HG03565 (cell line): ENCODE results near the gene ATP2B2.

Experiments
- ATAC-seq: cut with Tn5 transposase; IDR thresholded peaks from one replicate; pipeline ENCODE4 v1.9.1; 2021; ENCODE audit warnings: mild to moderate bottlenecking, moderate library complexity; ENCODE audit not compliant: unreplicated experiment

The ATP2B2 gene

GRCh38 chr3:10512687-10513086 lies 7.3 kb upstream of the ATP2B2 start:
- no peak for ATAC-seq

- ATAC-seq = no peak
Measured at GRCh38 chr3:10511809-10512494, 6.6 kb upstream of the ATP2B2 start.

- ATAC-seq = no peak
Measured at GRCh38 chr3:10510743-10511432, 5.5 kb upstream of the ATP2B2 start.

GRCh38 chr3:10510086-10510742 lies 4.8 kb upstream of the ATP2B2 start:
- no peak for ATAC-seq

DNA sequence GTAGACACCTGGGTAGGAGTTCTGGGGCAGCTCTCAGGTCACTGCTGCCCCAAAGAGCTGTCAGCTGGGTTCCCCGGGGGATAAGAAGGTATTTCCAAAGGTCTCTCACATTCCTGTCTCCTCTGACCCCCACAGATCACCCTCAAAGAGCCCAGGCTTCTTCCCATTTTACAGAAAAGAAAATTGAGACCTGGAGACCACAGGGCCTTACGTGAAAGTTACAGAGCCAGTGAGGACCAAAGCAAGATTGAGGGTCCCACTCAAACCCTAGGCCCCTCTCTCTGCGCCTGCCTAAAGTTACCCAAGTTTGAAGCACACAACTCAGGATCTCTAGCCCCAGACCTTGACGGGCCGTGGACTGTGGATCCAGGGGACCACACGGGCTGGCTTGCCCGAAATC lies 3.9 kb upstream of the ATP2B2 start:
- ATAC-seq = no peak

- no peak for ATAC-seq
Measured at GRCh38 chr3:10508619-10509260, 3.4 kb upstream of the ATP2B2 start.

DNA sequence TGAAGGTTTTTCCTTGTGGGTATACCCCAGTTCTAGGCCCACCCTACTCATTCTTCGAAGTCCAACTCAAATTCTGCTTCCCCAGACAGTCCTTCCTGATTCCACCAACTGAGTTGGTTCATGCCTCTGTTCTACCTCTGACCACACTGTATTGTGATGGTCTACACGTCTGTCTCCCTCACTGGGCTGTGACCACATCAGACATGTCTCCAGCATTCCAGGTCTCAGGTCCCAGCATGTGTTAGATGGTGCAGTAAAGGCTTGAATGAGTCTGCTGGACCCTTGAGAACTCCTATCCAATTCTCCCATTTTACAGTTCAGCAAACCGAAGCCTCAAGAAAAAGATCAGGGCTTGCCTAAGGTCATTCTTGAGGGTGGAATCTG lies 2.8 kb upstream of the ATP2B2 start:
- ATAC-seq = no peak

GRCh38 chr3:10507331-10507730 lies 1.9 kb upstream of the ATP2B2 start:
- no peak for ATAC-seq

- ATAC-seq = no peak
Measured at GRCh38 chr3:10506696-10507095, 1.3 kb upstream of the ATP2B2 start.

DNA sequence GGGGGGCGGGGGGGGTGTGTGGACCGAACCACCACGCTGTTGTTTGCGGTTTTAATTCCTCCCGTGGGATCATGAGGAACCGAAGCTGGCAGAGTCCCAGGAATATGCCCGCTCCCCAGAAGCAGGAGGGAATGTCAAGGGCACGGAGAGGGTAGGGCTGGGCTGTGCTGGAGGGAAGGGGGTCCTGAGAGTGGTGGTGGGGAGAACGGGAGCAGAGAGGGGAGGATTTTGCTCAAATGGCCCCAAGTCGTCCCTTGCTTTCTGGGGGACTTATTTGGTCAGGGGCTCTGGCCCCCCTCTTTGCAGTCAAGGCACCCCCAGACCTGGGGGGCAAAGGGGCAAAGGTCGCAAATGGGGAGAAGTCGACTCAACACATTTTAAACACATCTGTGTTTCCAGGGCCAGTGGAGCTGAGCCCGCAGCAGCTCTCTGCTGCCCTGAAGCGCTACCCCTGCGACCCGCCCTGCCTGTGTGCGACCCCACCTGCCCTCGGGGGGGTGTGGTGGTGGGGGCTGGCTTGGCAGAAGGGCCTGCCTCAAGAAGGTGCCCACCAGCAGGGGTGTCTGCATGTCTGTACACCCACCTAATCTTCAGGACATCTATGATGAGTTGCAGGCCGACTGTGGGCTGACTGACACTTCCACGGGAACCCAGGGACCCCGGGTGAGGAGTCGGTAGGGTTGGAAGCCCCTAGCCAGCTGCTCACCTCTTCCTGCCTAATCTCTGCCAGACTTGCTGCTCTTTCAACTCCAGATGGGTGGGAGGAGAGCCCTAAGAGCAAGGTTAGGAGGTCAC lies 602 bp upstream of the ATP2B2 start:
- no peak for ATAC-seq

- ATAC-seq = no peak
Measured at GRCh38 chr3:10504171-10505049, 976 bp downstream of the ATP2B2 start.

DNA sequence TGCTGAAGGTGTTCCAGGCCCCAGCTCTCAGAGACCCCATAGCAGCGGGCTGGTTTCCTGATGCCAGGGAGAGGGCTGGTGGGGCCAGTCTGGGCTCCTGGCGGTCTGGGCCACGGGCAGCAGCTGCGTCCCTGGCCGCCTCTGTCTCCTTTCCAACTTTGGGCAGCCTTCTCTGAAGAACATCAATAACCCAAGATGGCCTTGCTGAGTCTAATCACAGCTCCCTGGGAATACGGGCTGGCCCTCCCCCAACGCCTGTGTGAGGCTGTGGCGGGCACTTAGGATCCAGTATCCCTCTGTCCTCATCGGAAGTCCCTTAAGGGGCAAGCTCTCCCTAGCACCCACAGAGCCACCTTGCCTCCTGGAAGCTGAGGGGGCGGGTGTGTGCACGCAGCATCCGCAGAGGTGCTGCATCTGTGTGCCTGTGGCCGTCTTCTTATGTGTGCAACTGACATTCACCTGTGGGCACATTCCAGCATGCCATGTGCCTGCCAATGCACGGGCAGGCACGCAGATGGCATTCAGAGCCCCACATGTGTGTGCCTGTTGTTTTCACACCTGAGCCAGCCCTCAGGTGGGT lies 2.1 kb downstream of the ATP2B2 start:
- ATAC-seq = no peak

GRCh38 chr3:10502185-10502880 lies 3.1 kb downstream of the ATP2B2 start:
- no peak for ATAC-seq

DNA sequence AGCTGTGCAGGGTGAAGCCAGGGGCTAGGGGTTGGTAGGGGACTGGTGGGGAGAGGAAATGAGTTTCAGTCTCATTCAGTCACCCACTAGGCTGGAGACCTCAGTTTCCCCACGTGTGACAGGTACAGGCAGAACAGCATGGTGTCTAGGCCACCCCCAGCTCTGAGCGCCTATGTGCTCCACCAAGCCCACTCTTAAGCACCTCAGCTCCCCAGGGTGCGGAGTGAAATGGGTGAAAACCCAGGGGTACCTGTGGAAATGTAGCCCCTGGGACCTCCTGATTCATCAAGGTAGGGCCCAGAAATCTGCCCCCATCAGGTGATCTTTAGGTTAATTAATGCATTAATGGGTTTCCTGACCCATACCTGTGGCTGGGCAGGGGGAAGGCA lies 3.7 kb downstream of the ATP2B2 start:
- no peak for ATAC-seq

- ATAC-seq = no peak
Measured at GRCh38 chr3:10500717-10501663, 4.4 kb downstream of the ATP2B2 start.

- ATAC-seq = no peak
Measured at GRCh38 chr3:10498271-10498670, 7.1 kb downstream of the ATP2B2 start.

DNA sequence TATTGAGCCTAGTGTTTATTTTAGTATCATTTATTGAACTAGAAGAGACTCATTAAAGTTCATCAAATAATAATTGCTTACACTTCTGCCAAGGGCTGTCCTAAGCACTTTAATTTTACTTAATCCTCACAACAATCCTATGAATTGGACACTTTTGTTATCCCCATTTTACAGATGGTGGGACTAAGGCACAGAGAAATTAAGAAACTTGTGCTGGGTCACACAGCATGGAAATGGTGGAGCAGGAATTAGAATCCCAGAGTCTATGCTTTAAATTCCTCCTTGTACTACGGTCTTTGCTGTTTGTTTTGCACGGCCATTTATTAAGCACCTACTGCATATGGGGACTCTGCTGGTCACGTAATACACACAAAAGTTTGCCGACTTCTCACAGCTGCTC lies 7.9 kb downstream of the ATP2B2 start:
- no peak for ATAC-seq
